Measurements from ENCODE around the gene MRPL41. TPM values are rescaled to one million over a fixed set of nuclear protein-coding genes. Genes with fewer than 3 reads are reported as not detected.
"Not testable (repeated sequence)": the region's sequence is repeated elsewhere in the genome, so short reads cannot be mapped to it uniquely, and the experiment has no call there.

Gene MRPL41
- total RNA-seq, 1 donor from 2014 or later = 45.8 TPM

- DNase-seq (ENCODE audit: low read depth in 2 of 2) = peak; percentile 12 to 29
Measured at GRCh38 chr9:137582286-137582860, 30.7 kb downstream of the MRPL41 start.

GRCh38 chr9:137583347-137583746, 31.7 kb downstream of the MRPL41 start:
- DNase-seq (ENCODE audit: low read depth in 2 of 2) = no peak

- DNase-seq (ENCODE audit: low read depth in 2 of 2) = no peak
Measured at GRCh38 chr9:137583957-137584356, 32.3 kb downstream of the MRPL41 start.

- no peak for DNase-seq (ENCODE audit: low read depth in 2 of 2)
Measured at GRCh38 chr9:137586854-137587253, 35.2 kb downstream of the MRPL41 start.

GRCh38 chr9:137588311-137588710, 36.6 kb downstream of the MRPL41 start:
- no peak for DNase-seq (ENCODE audit: low read depth in 2 of 2)

GRCh38 chr9:137588891-137589290, 37.2 kb downstream of the MRPL41 start:
- no peak for DNase-seq (ENCODE audit: low read depth in 2 of 2)

GRCh38 chr9:137589441-137590122, 37.9 kb downstream of the MRPL41 start:
- peak in 1 of 2 donors; percentile 33 for DNase-seq (ENCODE audit: low read depth in 2 of 2)

GRCh38 chr9:137590123-137590468, 38.4 kb downstream of the MRPL41 start:
- no peak for DNase-seq (ENCODE audit: low read depth in 2 of 2)

- DNase-seq (ENCODE audit: low read depth in 2 of 2) = peak; percentile 72 to 91
Measured at GRCh38 chr9:137590469-137591383, 39.0 kb downstream of the MRPL41 start, which contains the start of gene ZMYND19. TSS of gene ZMYND19 (minus strand) at chr9:137590512. CDS start at chr9:137590263, 249 bp downstream.

- no peak for DNase-seq (ENCODE audit: low read depth in 2 of 2)
Measured at GRCh38 chr9:137592767-137593166, 41.1 kb downstream of the MRPL41 start.

GRCh38 chr9:137593176-137593575, 41.5 kb downstream of the MRPL41 start:
- no peak for DNase-seq (ENCODE audit: low read depth in 2 of 2)

GRCh38 chr9:137596577-137596976, 44.9 kb downstream of the MRPL41 start:
- DNase-seq (ENCODE audit: low read depth in 2 of 2) = not testable (repeated sequence)

GRCh38 chr9:137598943-137599342, 47.3 kb downstream of the MRPL41 start:
- DNase-seq (ENCODE audit: low read depth in 2 of 2) = no peak

Other genes with a start within 250 kb of the MRPL41 start
- gene NRARP, start 249.6 kb upstream of the MRPL41 start, total RNA-seq = 36.6 and 52.0 TPM in 2 replicates
- gene EXD3, start 128.7 kb upstream of the MRPL41 start, total RNA-seq = 12.2 and 20.1 TPM in 2 replicates
- gene NOXA1, start 128.5 kb upstream of the MRPL41 start, total RNA-seq = 1.3 and 2.1 TPM in 2 replicates
- gene ENTPD8, start 110.5 kb upstream of the MRPL41 start, total RNA-seq = 0.25 and 0.26 TPM in 2 replicates
- 13.2 and 23.8 TPM in 2 replicates for gene NSMF, start 92.5 kb upstream of the MRPL41 start, total RNA-seq
- gene PNPLA7, start 1.5 kb upstream of the MRPL41 start, total RNA-seq = 0.39 and 1.1 TPM in 2 replicates
- gene DPH7, start 27.0 kb downstream of the MRPL41 start, total RNA-seq = 15.5 and 20.4 TPM in 2 replicates
- 13.7 and 15.0 TPM in 2 replicates for gene ZMYND19, start 38.6 kb downstream of the MRPL41 start, total RNA-seq
- 22.3 and 26.8 TPM in 2 replicates for gene ARRDC1, start 53.8 kb downstream of the MRPL41 start, total RNA-seq
- 38.3 and 47.4 TPM in 2 replicates for gene EHMT1, start 67.1 kb downstream of the MRPL41 start, total RNA-seq

Data from dermis microvascular lymphatic vessel endothelial cell (primary cell).